ENCODE data around the gene VPS13A. TPM values are rescaled to one million over a fixed set of nuclear protein-coding genes. Genes with fewer than 3 reads are reported as not detected.

The VPS13A gene
- total RNA-seq, 2 experiments from 2014 or later: 27.0 to 44.6 TPM

- peak; percentile 76 for DNase-seq (ENCODE audit: low spot score)
- no peaks in the 10 kb centered on the region for H3K36me3 ChIP-seq (ENCODE audit: insufficient read depth, low read length)
- ChIA-PET POLR2A (no interaction called here), CTCF (ENCODE audit: unreplicated experiment) (no interaction called here)
- no peak for TF ChIP-seq EZH2phosphoT487 (IDR thresholded peaks at IDR 0.05; ENCODE audit: borderline replicate concordance, low read depth, low read length)
- TF ChIP-seq CTCF (conservative IDR thresholded peaks at IDR 0.05; ENCODE audit: low read length): peak; percentile 92
- no peak overlapping the region for H3K4me2 ChIP-seq (ENCODE audit: low read length)
- H3K9me3 ChIP-seq (ENCODE audit: low read length): no peaks in the 10 kb centered on the region
- BruUV-seq (replicated peaks): no TSS peak
- H3K9me2 ChIP-seq (ENCODE audit: insufficient read depth, low read length): no peaks in the 10 kb centered on the region
- H3K79me2 ChIP-seq (ENCODE audit: insufficient read depth, low read depth, low read length): no peaks in the 10 kb centered on the region
- H2AFZ ChIP-seq (ENCODE audit: low read length): peak overlapping the region; percentile 65; the same call in 1 of the 2 replicates
- H4K20me1 ChIP-seq (ENCODE audit: insufficient read depth, low read length): no peaks in the 10 kb centered on the region
- H3K27ac ChIP-seq (ENCODE audit: low read depth, low read length, poor library complexity, severe bottlenecking): no peak overlapping the region
- no peak overlapping the region for H3K4me3 ChIP-seq (ENCODE audit: low read depth, low read length, poor library complexity, severe bottlenecking)
- H3K4me1 ChIP-seq (ENCODE audit: insufficient read depth, low read length, poor library complexity, severe bottlenecking): no peaks in the 10 kb centered on the region
- intact Hi-C loops (cut with micrococcal nuclease; ENCODE audit: unreplicated experiment): loop anchor here (5.0 kb wide), 2 partner anchors 291 to 294 kb away; no protein-coding TSS in a partner anchor
Observed at GRCh38 chr9:77457916-77458592, 280.7 kb downstream of the VPS13A start.

GRCh38 chr9:77460938-77461337, 283.6 kb downstream of the VPS13A start:
- POLR2A ChIA-PET: interaction anchor here (0.6 kb wide), 1 partner anchor 23 kb away, joined by 3 read pairs; no protein-coding TSS in a partner anchor
- no TSS peak for BruUV-seq (replicated peaks)

More at GRCh38 chr9:77460938-77461337, 283.6 kb downstream of the VPS13A start:
- TF ChIP-seq EZH2phosphoT487 (IDR thresholded peaks at IDR 0.05; ENCODE audit: borderline replicate concordance, low read depth, low read length): no peak
- no peak for TF ChIP-seq CTCF (conservative IDR thresholded peaks at IDR 0.05; ENCODE audit: low read length)
- H3K79me2 ChIP-seq (ENCODE audit: insufficient read depth, low read depth, low read length): no peaks in the 10 kb centered on the region
- H3K9me2 ChIP-seq (ENCODE audit: insufficient read depth, low read length): no peaks in the 10 kb centered on the region
- CTCF ChIA-PET (ENCODE audit: unreplicated experiment): no interaction called here
- no peak for DNase-seq (ENCODE audit: low spot score)
- H3K27ac ChIP-seq (ENCODE audit: low read depth, low read length, poor library complexity, severe bottlenecking): no peak overlapping the region
- H2AFZ ChIP-seq (ENCODE audit: low read length): no peak overlapping the region
- H3K36me3 ChIP-seq (ENCODE audit: insufficient read depth, low read length): no peaks in the 10 kb centered on the region
- no peaks in the 10 kb centered on the region for H4K20me1 ChIP-seq (ENCODE audit: insufficient read depth, low read length)
- intact Hi-C loops (cut with micrococcal nuclease; ENCODE audit: unreplicated experiment): no loop called here
- no peak overlapping the region for H3K4me2 ChIP-seq (ENCODE audit: low read length)
- no peaks in the 10 kb centered on the region for H3K9me3 ChIP-seq (ENCODE audit: low read length)
- H3K4me1 ChIP-seq (ENCODE audit: insufficient read depth, low read length, poor library complexity, severe bottlenecking): no peaks in the 10 kb centered on the region
- no peak overlapping the region for H3K4me3 ChIP-seq (ENCODE audit: low read depth, low read length, poor library complexity, severe bottlenecking)
